Tibial artery (tissue), 4 donors: Measurements from ENCODE around the gene ANGPTL2.

Source experiments
- DNase-seq, 2 donors: peaks; one replicate each; pipeline ENCODE4 v3.0.0-alpha.2; 2019
- H3K27ac ChIP-seq, 2 donors: fragments of 200-600 bp; sonication (generic) in 1 of 2; 1 replicate in 1 of 2; 2 replicates in 1 of 2; pipeline ENCODE4 v1.5.1; 2018 to 2019; ENCODE audit warnings: mild to moderate bottlenecking in 1 of 2
- H3K27me3 ChIP-seq, 2 donors: fragments of 200-600 bp; sonication (generic) in 1 of 2; one replicate each; pipeline versions ENCODE4 v1.5.1 to v1.6.0; 2016 to 2019
- H3K36me3 ChIP-seq, 3 donors: fragments of 200-600 bp; sonication (generic) in 2 of 3; one replicate each; pipeline ENCODE4 v1.5.1; 2016 to 2019; ENCODE audit warnings: mild to moderate bottlenecking in 2 of 3
- H3K4me1 ChIP-seq, 4 donors: fragments of 200-600 bp; sonication (generic) in 2 of 4; 1 replicate in 3 of 4; 2 replicates in 1 of 4; pipeline ENCODE4 v1.5.1; 2016 to 2019
- H3K4me3 ChIP-seq, 2 donors: fragments of 200-600 bp; sonication (generic) in 1 of 2; 1 replicate in 1 of 2; 2 replicates in 1 of 2; pipeline ENCODE4 v1.5.1; 2018 to 2019; ENCODE audit warnings: mild to moderate bottlenecking in 2 of 2
- H3K9me3 ChIP-seq, 3 donors: fragments of 200-600 bp; sonication (generic) in 1 of 3; one replicate each; pipeline ENCODE4 v1.5.1; 2016 to 2019
- intact Hi-C: fragments of 100-400 bp; cut with DNase I; formaldehyde crosslinking; loops from one replicate; pipeline ENCODE4 v1.15.0; 2023; ENCODE audit warnings: low total_unique reads
- TF ChIP-seq, protein P1 (sequence below), 2 experiments: fragments of 200-600 bp in 1 of 2; fragments of 450-650 bp in 1 of 2; IDR thresholded peaks; one replicate each; pipeline ENCODE4 v1.5.1; 2017 to 2019; ENCODE audit warnings: antibody characterized with exemption in 2 of 2, mild to moderate bottlenecking in 1 of 2, moderate library complexity in 1 of 2

ANGPTL2 gene

DNA sequence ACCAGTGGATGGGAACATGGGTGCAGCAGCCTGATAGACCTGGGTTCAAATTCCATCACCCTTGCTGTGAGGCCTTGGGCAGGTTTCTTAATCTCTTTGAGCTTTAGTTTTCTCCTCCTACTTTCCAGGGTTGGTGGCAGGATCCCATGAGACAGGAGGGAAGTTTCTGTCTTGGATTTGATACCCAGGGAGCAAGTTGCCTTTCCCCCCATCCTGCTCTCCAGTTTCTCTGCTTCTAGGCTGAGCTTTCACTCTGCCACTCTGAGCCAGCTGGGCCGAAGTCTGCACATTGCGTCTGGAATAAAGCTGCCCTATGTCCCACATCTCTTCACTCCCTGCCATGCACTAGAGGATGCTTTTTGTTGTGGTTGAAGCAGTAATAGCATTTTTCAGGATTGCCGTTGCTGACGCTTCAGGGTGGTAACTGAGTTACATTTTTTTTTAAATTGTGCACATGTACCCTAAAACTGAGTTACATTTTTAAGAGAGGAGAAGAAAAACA lies 40.5 kb upstream of the ANGPTL2 start:
- Histone ChIP-seq H3K36me3 (no peaks in the 10 kb centered on the region), H3K27me3 (no peaks in the 10 kb centered on the region), H3K9me3 (no peaks in the 10 kb centered on the region), H3K27ac (no peak overlapping the region), H3K4me1 (peaks cover 0 to 10% (median 0%) of the 10 kb centered on the region in 4 donors), H3K4me3 (no peak overlapping the region)
- TF ChIP-seq, protein P1, sequence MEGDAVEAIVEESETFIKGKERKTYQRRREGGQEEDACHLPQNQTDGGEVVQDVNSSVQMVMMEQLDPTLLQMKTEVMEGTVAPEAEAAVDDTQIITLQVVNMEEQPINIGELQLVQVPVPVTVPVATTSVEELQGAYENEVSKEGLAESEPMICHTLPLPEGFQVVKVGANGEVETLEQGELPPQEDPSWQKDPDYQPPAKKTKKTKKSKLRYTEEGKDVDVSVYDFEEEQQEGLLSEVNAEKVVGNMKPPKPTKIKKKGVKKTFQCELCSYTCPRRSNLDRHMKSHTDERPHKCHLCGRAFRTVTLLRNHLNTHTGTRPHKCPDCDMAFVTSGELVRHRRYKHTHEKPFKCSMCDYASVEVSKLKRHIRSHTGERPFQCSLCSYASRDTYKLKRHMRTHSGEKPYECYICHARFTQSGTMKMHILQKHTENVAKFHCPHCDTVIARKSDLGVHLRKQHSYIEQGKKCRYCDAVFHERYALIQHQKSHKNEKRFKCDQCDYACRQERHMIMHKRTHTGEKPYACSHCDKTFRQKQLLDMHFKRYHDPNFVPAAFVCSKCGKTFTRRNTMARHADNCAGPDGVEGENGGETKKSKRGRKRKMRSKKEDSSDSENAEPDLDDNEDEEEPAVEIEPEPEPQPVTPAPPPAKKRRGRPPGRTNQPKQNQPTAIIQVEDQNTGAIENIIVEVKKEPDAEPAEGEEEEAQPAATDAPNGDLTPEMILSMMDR (IDR thresholded peaks at IDR 0.05): no peak
- DNase-seq: peak in 1 of 2 donors; percentile 13
- intact Hi-C loops: no loop called here

DNA sequence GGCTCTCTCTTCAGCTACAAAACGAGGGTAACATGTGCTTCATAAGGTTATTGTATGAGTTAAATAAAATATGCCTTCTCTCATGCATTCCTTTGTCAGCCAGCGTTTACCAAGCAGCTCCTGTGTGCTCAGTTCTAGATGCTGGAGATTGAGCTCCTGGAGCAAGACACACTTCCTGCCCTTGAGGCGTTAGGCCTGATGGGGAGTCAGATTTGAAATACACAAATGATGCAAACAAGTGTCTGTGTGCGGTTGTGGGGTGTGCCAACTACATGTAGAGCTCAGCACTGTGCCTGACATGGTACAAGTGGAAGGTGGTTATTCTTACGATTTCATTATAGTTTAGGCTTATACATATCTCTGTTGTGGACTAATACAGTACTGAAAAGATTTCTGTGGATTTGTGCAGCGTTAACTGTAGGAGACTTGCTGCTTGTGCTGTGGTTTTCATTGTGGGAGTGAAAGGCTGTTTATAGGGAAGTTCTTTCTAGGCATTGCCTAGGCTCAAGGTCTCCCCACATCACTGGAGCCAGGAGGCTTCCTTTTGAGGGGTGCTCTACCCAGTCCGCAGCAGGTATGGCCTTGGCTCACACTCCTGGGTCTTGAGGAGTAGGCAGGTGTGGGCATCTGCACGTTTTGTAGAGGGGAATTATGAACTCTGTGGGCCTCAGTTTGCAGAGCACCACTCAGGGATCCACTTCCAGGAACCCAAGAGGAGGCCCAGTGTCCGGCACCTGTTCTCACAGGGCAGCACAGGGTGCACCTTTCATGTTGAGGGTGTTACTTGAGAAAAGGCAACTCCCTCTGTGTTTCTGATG lies 39.8 kb upstream of the ANGPTL2 start:
- Histone ChIP-seq H3K4me1 (peaks cover 0 to 10% (median 0%) of the 10 kb centered on the region in 4 donors), H3K36me3 (no peaks in the 10 kb centered on the region), H3K27ac (no peak overlapping the region), H3K9me3 (no peaks in the 10 kb centered on the region), H3K4me3 (no peak overlapping the region), H3K27me3 (no peaks in the 10 kb centered on the region)
- peak in 1 of 2 donors; percentile 32 for DNase-seq
- intact Hi-C loops: no loop called here
- TF ChIP-seq, protein P1 (IDR thresholded peaks at IDR 0.05): no peak

DNA sequence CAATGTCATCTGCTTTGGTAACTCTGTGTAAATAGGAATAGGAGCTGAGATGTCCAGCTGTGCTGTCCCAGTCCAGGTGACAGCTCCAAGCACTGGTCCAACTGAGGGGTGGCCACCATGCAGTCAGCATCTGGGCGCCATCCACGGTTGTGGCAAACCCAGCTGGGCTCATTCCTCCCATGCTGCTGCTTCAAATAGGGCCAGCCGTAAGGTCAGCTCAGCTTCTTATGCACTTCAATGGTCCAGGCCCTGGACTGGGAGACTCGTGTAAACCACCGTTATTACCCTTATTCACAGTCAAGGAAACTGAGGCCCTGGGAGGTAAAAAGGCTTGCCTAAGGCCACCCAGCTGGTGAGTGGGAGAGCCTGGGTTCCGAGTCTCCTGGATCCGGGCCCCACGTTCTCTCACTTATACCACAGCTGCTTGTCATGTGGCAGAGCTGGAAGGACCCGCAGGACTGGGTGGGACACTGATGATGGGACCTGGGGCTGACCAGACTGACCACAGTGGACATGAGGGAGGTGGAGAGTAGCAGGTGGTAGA lies 38.7 kb upstream of the ANGPTL2 start:
- Histone ChIP-seq H3K4me3 (no peak overlapping the region), H3K27me3 (no peaks in the 10 kb centered on the region), H3K36me3 (no peaks in the 10 kb centered on the region), H3K9me3 (no peaks in the 10 kb centered on the region), H3K27ac (no peak overlapping the region), H3K4me1 (peaks cover 0 to 10% (median 0%) of the 10 kb centered on the region in 4 donors)
- DNase-seq: peak in 1 of 2 donors; percentile 46
- TF ChIP-seq, protein P1 (IDR thresholded peaks at IDR 0.05): no peak
- intact Hi-C loops: no loop called here

DNA sequence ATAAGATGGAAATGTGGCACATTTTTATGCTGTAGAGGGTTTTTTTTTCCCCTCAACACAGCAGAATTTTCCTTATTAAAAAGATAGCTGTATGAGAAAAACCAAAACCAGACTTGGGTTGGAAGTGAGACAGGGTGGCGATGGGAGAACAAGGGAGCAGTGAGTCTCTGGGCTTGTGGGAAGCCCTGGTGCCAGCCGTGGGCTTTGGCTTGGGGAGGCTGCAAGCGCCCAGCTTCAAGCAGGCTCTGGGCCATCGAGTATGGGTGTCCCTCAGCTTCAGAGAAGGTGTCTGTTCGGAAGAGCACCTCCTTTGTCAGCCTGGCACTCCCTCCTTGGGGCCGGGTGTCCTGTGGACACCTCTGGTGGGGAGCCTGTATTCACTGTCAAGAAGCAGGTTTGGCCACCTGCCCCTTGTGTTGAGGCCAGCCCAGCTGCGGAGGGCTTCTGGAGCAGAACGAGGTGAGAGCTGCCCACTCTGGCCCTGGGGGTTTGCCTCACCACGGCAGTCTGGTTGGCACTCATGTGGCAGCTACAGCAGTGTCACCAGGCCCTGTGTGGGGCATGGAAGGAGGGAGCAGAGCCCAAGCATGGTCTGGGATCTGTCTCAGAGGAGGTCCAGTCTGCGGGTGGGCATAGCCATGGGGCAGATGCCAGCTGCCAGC lies 37.6 kb upstream of the ANGPTL2 start:
- H3K9me3 ChIP-seq: no peaks in the 10 kb centered on the region
- H3K27me3 ChIP-seq: no peaks in the 10 kb centered on the region
- DNase-seq: peak in 1 of 2 donors; percentile 43
- H3K36me3 ChIP-seq: no peaks in the 10 kb centered on the region
- intact Hi-C loops: no loop called here
- H3K4me3 ChIP-seq: no peak overlapping the region
- no peak overlapping the region for H3K27ac ChIP-seq
- H3K4me1 ChIP-seq: peaks cover 0 to 16% (median 5%) of the 10 kb centered on the region in 4 donors
- TF ChIP-seq, protein P1 (IDR thresholded peaks at IDR 0.05): no peak

DNA sequence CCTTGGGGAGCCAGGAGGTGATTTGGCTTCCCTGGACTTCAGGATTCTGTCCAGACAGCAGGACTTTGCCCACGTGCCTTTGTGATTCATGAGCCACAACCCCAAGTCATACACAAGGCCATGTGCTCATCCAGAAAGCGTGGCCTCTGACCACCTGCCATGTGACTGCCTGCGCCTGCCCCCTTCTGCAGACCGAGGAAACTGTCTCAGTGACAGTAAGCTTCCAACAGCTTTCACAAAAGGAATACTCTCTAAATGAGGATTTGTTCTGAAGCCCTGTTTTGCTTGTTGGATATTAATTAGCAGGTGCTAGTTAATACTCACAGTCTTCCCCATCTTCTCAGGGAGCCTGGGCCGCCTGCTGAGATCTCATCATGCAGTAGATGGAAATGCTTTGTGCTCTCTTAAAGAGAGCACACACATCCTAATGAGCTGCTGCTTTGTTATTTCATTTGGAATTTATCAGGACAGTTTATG lies 36.9 kb upstream of the ANGPTL2 start:
- intact Hi-C loops: no loop called here
- Histone ChIP-seq H3K27ac (no peak overlapping the region), H3K4me3 (no peak overlapping the region), H3K9me3 (no peaks in the 10 kb centered on the region), H3K27me3 (no peaks in the 10 kb centered on the region), H3K4me1 (peaks cover 0 to 21% (median 9%) of the 10 kb centered on the region in 4 donors), H3K36me3 (no peaks in the 10 kb centered on the region)
- TF ChIP-seq, protein P1 (IDR thresholded peaks at IDR 0.05): no peak
- no peak for DNase-seq
